WTC11 (cell line): Measurements from ENCODE around the gene EHBP1. TPM values are rescaled to one million over a fixed set of nuclear protein-coding genes. Genes with fewer than 3 reads are reported as not detected.

Source experiments
- ATAC-seq: fragments of 200-7000 bp; cut with Tn5 transposase; 2 replicates; pipeline ENCODE4 v1.10.0; 2021; ENCODE audit warnings: mild to moderate bottlenecking, moderate library complexity
- CTCF ChIA-PET: fragments of 300-600 bp; sonication (Branson Sonifier 250); formaldehyde crosslinking; loops from one replicate; lab custom pipeline; 2021; ENCODE audit warnings: antibody characterized with exemption; lab: Charles Lee
- POLR2A ChIA-PET: fragments of 350-600 bp; sonication (Branson Sonifier 250); formaldehyde crosslinking; loops from one replicate; lab custom pipeline; 2021; ENCODE audit warnings: antibody characterized with exemption; lab: Charles Lee
- DNase-seq: peaks from one replicate; pipeline ENCODE4 v3.0.0; 2021; ENCODE audit warnings: low spot score
- H3K27ac Mint-ChIP-seq: 2 replicates; pipeline ENCODE4 v1.8.0; 2021; ENCODE audit warnings: mixed read lengths
- H3K27me3 Mint-ChIP-seq: 2 replicates; pipeline ENCODE4 v1.8.0; 2021; ENCODE audit warnings: low read depth, mild to moderate bottlenecking, moderate library complexity, mixed read lengths
- H3K36me3 Mint-ChIP-seq: 2 replicates; pipeline ENCODE4 v1.8.0; 2021; ENCODE audit warnings: mixed read lengths
- H3K4me1 Mint-ChIP-seq: 2 replicates; pipeline ENCODE4 v1.8.0; 2022; ENCODE audit warnings: mixed read lengths
- H3K4me3 Mint-ChIP-seq: 2 replicates; pipeline ENCODE4 v1.8.0; 2021; ENCODE audit warnings: mild to moderate bottlenecking, moderate library complexity, mixed read lengths
- H3K9me3 Mint-ChIP-seq: 2 replicates; pipeline ENCODE4 v1.8.0; 2021; ENCODE audit warnings: mixed read lengths
- ESRRA ChIP-seq: sonication (generic); formaldehyde crosslinking; IDR thresholded peaks from 2 replicates; pipeline ENCODE4 v1.8.1; 2022; ENCODE audit warnings: mild to moderate bottlenecking, missing genetic modification reagents, borderline replicate concordance
- ETV6 ChIP-seq: sonication (generic); formaldehyde crosslinking; IDR thresholded peaks from 2 replicates; pipeline ENCODE4 v1.8.1; 2022; ENCODE audit warnings: mild to moderate bottlenecking, missing genetic modification reagents
- GTF2I ChIP-seq: fragments of 250-450 bp; sonication (Bioruptor Pico); conservative IDR thresholded peaks from 2 replicates; pipeline ENCODE4 v1.4.0; 2021; ENCODE audit warnings: mild to moderate bottlenecking
- KAT7 ChIP-seq: sonication (generic); formaldehyde crosslinking; IDR thresholded peaks from 2 replicates; pipeline ENCODE4 v1.8.1; 2023; ENCODE audit warnings: missing genetic modification reagents, mild to moderate bottlenecking, borderline replicate concordance
- RORB ChIP-seq: fragments of 250-450 bp; sonication (Bioruptor Pico); IDR thresholded peaks from 2 replicates; pipeline ENCODE4 v1.9.0; 2021; ENCODE audit warnings: mild to moderate bottlenecking
- TCF7 ChIP-seq: sonication (generic); formaldehyde crosslinking; IDR thresholded peaks from 2 replicates; pipeline ENCODE4 v1.8.0; 2022; ENCODE audit warnings: mild to moderate bottlenecking, low read depth, missing genetic modification reagents, moderate library complexity
- ZNF138 ChIP-seq: sonication (generic); formaldehyde crosslinking; conservative IDR thresholded peaks from 2 replicates; pipeline ENCODE4 v1.8.1; 2022; ENCODE audit warnings: mild to moderate bottlenecking, moderate library complexity, missing genetic modification reagents
- ZNF317 ChIP-seq: sonication (generic); formaldehyde crosslinking; IDR thresholded peaks from 2 replicates; pipeline ENCODE4 v1.8.1; 2023; ENCODE audit warnings: low read depth, mild to moderate bottlenecking, moderate library complexity, missing genetic modification reagents, borderline replicate concordance
- ZNF423 ChIP-seq: fragments of 250-450 bp; sonication (Bioruptor Pico); IDR thresholded peaks from 2 replicates; pipeline ENCODE4 v2.1.2; 2022; ENCODE audit warnings: mild to moderate bottlenecking, moderate library complexity
- total RNA-seq: library from RNA; stranded (reverse); gene quantifications from 3 replicates; pipeline ENCODE4 v1.2.3, GENCODE V29; 2021
- TF ChIP-seq, protein P1 (sequence below): sonication (generic); formaldehyde crosslinking; IDR thresholded peaks from 2 replicates; pipeline ENCODE4 v1.8.1; 2022; ENCODE audit warnings: missing genetic modification reagents, borderline replicate concordance
- TF ChIP-seq, protein P2 (sequence below): sonication (generic); formaldehyde crosslinking; IDR thresholded peaks from 2 replicates; pipeline ENCODE4 v1.8.1; 2023; ENCODE audit warnings: mild to moderate bottlenecking, missing genetic modification reagents, moderate library complexity
- TF ChIP-seq, protein P3 (sequence below): sonication (generic); formaldehyde crosslinking; IDR thresholded peaks from 2 replicates; pipeline ENCODE4 v1.8.1; 2023; ENCODE audit warnings: mild to moderate bottlenecking, missing genetic modification reagents
- TF ChIP-seq, protein P4 (sequence below): sonication (generic); formaldehyde crosslinking; IDR thresholded peaks from 2 replicates; pipeline ENCODE4 v1.8.1; 2023; ENCODE audit warnings: mild to moderate bottlenecking, missing genetic modification reagents
- TF ChIP-seq, protein P5 (sequence below): fragments of 250-450 bp; sonication (Bioruptor Pico); IDR thresholded peaks from 2 replicates; pipeline ENCODE4 v2.1.2; 2022; ENCODE audit warnings: mild to moderate bottlenecking, moderate library complexity

Gene EHBP1
- total RNA-seq, 1 experiment from 2014 or later, result 36.4 TPM

DNA sequence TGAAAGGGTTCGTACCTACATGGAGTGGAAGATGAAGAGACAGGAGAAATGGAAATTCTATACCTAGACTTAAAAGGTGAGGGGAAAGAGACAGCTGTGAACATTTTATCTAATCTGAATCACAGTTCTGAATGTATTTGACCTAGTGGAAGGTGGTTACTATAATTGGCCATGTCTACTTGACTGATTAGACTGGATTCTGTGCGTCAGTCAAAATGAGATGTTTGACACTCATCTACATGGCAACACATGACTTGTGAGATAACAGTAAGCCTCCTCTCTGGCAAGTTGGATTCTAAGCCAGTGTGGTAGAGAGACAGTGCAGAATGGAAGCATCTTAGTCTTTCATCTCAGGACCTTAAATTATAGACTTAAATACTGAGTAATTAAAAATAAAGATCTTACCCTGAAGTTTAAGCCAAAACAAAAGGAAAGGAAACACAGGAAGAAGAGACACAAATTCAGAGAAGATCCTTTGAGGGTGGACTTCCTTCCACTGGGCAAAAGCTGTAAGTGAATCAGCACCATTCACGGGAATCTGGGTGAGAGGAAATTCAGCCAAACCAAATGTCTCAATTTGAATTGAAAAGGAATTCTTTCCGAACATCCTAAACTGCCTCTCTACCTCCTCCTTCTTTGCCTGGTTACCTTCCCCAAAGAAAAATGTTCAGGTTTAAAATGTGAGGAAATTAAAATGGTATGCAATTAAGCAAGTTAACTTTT lies 121.6 kb downstream of the EHBP1 start (continued):
- TF ChIP-seq, protein P1, sequence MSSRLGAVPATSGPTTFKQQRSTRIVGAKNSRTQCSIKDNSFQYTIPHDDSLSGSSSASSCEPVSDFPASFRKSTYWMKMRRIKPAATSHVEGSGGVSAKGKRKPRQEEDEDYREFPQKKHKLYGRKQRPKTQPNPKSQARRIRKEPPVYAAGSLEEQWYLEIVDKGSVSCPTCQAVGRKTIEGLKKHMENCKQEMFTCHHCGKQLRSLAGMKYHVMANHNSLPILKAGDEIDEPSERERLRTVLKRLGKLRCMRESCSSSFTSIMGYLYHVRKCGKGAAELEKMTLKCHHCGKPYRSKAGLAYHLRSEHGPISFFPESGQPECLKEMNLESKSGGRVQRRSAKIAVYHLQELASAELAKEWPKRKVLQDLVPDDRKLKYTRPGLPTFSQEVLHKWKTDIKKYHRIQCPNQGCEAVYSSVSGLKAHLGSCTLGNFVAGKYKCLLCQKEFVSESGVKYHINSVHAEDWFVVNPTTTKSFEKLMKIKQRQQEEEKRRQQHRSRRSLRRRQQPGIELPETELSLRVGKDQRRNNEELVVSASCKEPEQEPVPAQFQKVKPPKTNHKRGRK (CRISPR knock-in tag), result no peak
- no peak for TF ChIP-seq TCF7 (CRISPR knock-in tag)
- TF ChIP-seq, protein P2, sequence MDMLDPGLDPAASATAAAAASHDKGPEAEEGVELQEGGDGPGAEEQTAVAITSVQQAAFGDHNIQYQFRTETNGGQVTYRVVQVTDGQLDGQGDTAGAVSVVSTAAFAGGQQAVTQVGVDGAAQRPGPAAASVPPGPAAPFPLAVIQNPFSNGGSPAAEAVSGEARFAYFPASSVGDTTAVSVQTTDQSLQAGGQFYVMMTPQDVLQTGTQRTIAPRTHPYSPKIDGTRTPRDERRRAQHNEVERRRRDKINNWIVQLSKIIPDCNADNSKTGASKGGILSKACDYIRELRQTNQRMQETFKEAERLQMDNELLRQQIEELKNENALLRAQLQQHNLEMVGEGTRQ (CRISPR knock-in tag), result no peak

DNA sequence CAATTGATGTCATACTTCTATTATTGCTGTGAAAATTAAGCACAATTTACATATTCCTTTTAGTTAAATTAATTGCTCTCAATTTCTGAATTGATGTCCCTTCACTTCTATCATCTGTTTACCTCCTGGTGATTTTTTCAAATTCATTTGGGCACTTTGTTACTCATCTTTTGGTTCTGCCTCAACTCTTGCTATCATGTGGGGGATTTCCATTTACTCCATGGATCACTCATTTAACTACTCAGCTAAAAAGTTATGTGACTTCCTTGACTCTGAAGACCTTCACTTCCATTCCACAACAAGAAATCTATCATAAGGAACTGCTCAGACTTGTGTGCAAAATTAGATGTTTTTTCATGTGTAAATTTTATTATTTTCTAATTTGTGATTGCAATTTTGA lies 126.2 kb downstream of the EHBP1 start:
- H3K4me3 Mint-ChIP-seq, result no peak overlapping the region
- no peak for DNase-seq
- no peak for ATAC-seq
- no peak overlapping the region for H3K27ac Mint-ChIP-seq
- peaks cover 56% of the 10 kb centered on the region for H3K36me3 Mint-ChIP-seq
- CTCF ChIA-PET, result no interaction called here
- H3K9me3 Mint-ChIP-seq, result peaks cover 29% of the 10 kb centered on the region
- H3K27me3 Mint-ChIP-seq, result no peaks in the 10 kb centered on the region
- peaks cover 11% of the 10 kb centered on the region for H3K4me1 Mint-ChIP-seq
- POLR2A ChIA-PET, result no interaction called here
- TF ChIP-seq ZNF317 (no peak), RORB (no peak), ETV6 (no peak), ESRRA (no peak), KAT7 (CRISPR knock-in tag) (no peak), GTF2I (CRISPR knock-in tag) (no peak), ZNF138 (CRISPR knock-in tag) (no peak), ZNF423 (no peak)
- TF ChIP-seq, protein P3, sequence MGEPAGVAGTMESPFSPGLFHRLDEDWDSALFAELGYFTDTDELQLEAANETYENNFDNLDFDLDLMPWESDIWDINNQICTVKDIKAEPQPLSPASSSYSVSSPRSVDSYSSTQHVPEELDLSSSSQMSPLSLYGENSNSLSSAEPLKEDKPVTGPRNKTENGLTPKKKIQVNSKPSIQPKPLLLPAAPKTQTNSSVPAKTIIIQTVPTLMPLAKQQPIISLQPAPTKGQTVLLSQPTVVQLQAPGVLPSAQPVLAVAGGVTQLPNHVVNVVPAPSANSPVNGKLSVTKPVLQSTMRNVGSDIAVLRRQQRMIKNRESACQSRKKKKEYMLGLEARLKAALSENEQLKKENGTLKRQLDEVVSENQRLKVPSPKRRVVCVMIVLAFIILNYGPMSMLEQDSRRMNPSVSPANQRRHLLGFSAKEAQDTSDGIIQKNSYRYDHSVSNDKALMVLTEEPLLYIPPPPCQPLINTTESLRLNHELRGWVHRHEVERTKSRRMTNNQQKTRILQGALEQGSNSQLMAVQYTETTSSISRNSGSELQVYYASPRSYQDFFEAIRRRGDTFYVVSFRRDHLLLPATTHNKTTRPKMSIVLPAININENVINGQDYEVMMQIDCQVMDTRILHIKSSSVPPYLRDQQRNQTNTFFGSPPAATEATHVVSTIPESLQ (CRISPR knock-in tag), result no peak
- TF ChIP-seq, protein P4, sequence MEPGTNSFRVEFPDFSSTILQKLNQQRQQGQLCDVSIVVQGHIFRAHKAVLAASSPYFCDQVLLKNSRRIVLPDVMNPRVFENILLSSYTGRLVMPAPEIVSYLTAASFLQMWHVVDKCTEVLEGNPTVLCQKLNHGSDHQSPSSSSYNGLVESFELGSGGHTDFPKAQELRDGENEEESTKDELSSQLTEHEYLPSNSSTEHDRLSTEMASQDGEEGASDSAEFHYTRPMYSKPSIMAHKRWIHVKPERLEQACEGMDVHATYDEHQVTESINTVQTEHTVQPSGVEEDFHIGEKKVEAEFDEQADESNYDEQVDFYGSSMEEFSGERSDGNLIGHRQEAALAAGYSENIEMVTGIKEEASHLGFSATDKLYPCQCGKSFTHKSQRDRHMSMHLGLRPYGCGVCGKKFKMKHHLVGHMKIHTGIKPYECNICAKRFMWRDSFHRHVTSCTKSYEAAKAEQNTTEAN (CRISPR knock-in tag), result no peak
- TF ChIP-seq, protein P2 (CRISPR knock-in tag), result no peak
- TF ChIP-seq, protein P5, sequence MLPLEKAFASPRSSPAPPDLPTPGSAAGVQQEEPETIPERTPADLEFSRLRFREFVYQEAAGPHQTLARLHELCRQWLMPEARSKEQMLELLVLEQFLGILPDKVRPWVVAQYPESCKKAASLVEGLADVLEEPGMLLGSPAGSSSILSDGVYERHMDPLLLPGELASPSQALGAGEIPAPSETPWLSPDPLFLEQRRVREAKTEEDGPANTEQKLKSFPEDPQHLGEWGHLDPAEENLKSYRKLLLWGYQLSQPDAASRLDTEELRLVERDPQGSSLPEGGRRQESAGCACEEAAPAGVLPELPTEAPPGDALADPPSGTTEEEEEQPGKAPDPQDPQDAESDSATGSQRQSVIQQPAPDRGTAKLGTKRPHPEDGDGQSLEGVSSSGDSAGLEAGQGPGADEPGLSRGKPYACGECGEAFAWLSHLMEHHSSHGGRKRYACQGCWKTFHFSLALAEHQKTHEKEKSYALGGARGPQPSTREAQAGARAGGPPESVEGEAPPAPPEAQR (CRISPR knock-in tag), result no peak
